ENCODE measurements around the gene POLA2.
A peak's percentile ranks its signal among the peaks of the same experiment; 100 is the strongest.
"Not testable (repeated sequence)": the region's sequence is repeated elsewhere in the genome, so short reads cannot be mapped to it uniquely, and the experiment has no call there.

The POLA2 gene

GRCh38 chr11:65262381-65262680 is 569 bp downstream of the POLA2 start:
- Histone ChIP-seq H3K4ac (ENCODE audit: low read depth, low read length) (peak overlapping the region; percentile 80), H2AFZ (ENCODE audit: insufficient read depth, low read length, poor library complexity) (no peak overlapping the region), H3K27ac (ENCODE audit: low read depth, low read length) (peak overlapping the region; percentile 18), H2BK5ac (ENCODE audit: low read depth, low read length, poor library complexity) (no peak overlapping the region), H4K91ac (ENCODE audit: low read depth, low read length) (peak overlapping the region; percentile 64), H3K4me1 (ENCODE audit: control insufficient read depth in 1 of 2, insufficient read depth in 2 of 2, low read length in 2 of 2) (peaks cover 0 to 5% of the 10 kb centered on the region in 2 experiments), H3K18ac (ENCODE audit: low read length) (peak overlapping the region; percentile 24), H4K8ac (ENCODE audit: low read depth, low read length) (peak overlapping the region; percentile 77), H3K4me2 (ENCODE audit: low read length) (peak overlapping the region; percentile 89), H4K12ac (ENCODE audit: low read depth, low read length) (no peak overlapping the region), H3K9ac (ENCODE audit: low read length) (peak overlapping the region; percentile 97), H2AK5ac (ENCODE audit: low read length) (no peak overlapping the region), H3K36me3 (ENCODE audit: control insufficient read depth in 1 of 2, insufficient read depth in 2 of 2, low read length in 2 of 2) (peaks cover 4 to 10% of the 10 kb centered on the region in 2 experiments), H2BK12ac (ENCODE audit: low read length) (no peak overlapping the region), H3K4me3 (ENCODE audit: low read depth, low read length) (peak overlapping the region; percentile 85), H3K27me3 (ENCODE audit: insufficient read depth, low read length) (no peaks in the 10 kb centered on the region), H2BK120ac (ENCODE audit: insufficient read depth, low read length, poor library complexity) (no peak overlapping the region), H3K14ac (ENCODE audit: low read length) (peak overlapping the region; percentile 32), H3K23ac (ENCODE audit: low read length) (no peak overlapping the region), H3K79me2 (ENCODE audit: control insufficient read depth, insufficient read depth, low read length, poor library complexity) (peaks cover 8% of the 10 kb centered on the region), H3K9me3 (ENCODE audit: insufficient read depth, low read depth, low read length) (no peaks in the 10 kb centered on the region), H3K79me1 (ENCODE audit: low read length) (peaks cover 9% of the 10 kb centered on the region)
- no CpG with 5 or more reads among the region's 16 CpGs for WGBS (ENCODE audit: extremely low coverage, insufficient coverage, insufficient read length)
- no peak for DNase-seq

DNA sequence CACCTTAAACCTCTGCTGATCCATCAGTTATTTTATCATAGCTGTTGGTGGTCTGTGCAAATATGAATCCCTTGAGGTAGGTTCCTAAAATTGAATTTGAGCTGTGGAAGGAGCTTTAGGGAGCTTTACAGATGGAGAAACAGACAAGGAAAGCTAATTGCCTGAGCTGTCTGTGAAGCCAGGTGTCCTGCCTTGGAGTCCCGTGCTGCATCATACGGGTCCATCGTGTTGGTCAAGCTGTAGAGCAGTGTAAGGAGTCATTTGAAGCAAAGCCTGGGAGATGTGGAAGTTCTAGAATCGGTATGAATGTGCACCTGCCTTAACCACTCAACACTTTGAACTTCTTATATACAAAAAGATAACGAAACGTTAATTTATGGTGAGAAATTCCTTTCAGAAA is 1.0 kb downstream of the POLA2 start:
- H3K79me2 ChIP-seq (ENCODE audit: control insufficient read depth, insufficient read depth, low read length, poor library complexity) = peaks cover 8% of the 10 kb centered on the region
- no peak overlapping the region for H3K14ac ChIP-seq (ENCODE audit: low read length)
- H3K18ac ChIP-seq (ENCODE audit: low read length) = no peak overlapping the region
- H3K4me1 ChIP-seq (ENCODE audit: control insufficient read depth in 1 of 2, insufficient read depth in 2 of 2, low read length in 2 of 2) = peaks cover 0 to 5% of the 10 kb centered on the region in 2 experiments
- H2BK12ac ChIP-seq (ENCODE audit: low read length) = no peak overlapping the region
- no peaks in the 10 kb centered on the region for H3K27me3 ChIP-seq (ENCODE audit: insufficient read depth, low read length)
- no CpG with 5 or more reads among the region's 6 CpGs for WGBS (ENCODE audit: extremely low coverage, insufficient coverage, insufficient read length)
- H3K4me3 ChIP-seq (ENCODE audit: low read depth, low read length) = no peak overlapping the region
- no peak overlapping the region for H2AK5ac ChIP-seq (ENCODE audit: low read length)
- H3K9ac ChIP-seq (ENCODE audit: low read length) = no peak overlapping the region
- peaks cover 8 to 12% of the 10 kb centered on the region in 2 experiments for H3K36me3 ChIP-seq (ENCODE audit: control insufficient read depth in 1 of 2, insufficient read depth in 2 of 2, low read length in 2 of 2)
- no peak overlapping the region for H2BK5ac ChIP-seq (ENCODE audit: low read depth, low read length, poor library complexity)
- H3K23ac ChIP-seq (ENCODE audit: low read length) = no peak overlapping the region
- H3K9me3 ChIP-seq (ENCODE audit: insufficient read depth, low read depth, low read length) = no peaks in the 10 kb centered on the region
- H2BK120ac ChIP-seq (ENCODE audit: insufficient read depth, low read length, poor library complexity) = no peak overlapping the region
- H3K4ac ChIP-seq (ENCODE audit: low read depth, low read length) = peak overlapping the region; percentile 80
- H4K12ac ChIP-seq (ENCODE audit: low read depth, low read length) = no peak overlapping the region
- DNase-seq = no peak
- no peak overlapping the region for H4K8ac ChIP-seq (ENCODE audit: low read depth, low read length)
- peak overlapping the region; percentile 89 for H3K4me2 ChIP-seq (ENCODE audit: low read length)
- H3K27ac ChIP-seq (ENCODE audit: low read depth, low read length) = no peak overlapping the region
- H3K79me1 ChIP-seq (ENCODE audit: low read length) = peaks cover 9% of the 10 kb centered on the region
- H4K91ac ChIP-seq (ENCODE audit: low read depth, low read length) = no peak overlapping the region
- no peak overlapping the region for H2AFZ ChIP-seq (ENCODE audit: insufficient read depth, low read length, poor library complexity)

DNA sequence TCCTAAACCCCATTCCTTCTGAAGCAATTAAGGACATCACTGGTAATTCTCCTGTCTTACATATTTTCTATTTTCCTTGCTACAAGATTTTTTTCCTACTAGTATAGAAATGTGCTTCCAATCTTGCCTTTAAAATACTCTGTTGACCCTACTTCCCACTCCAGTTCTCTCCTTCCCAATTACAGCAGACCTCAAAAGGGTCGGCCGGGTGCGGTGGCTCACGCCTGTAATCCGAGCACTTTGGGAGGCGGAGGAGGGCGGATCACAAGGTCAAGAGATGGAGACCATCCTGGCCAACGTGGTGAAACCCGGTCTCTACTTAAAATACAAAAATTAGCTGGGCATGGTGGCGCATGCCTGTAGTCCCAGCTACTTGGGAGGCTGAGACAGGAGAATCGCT is 3.0 kb downstream of the POLA2 start:
- H2AK5ac ChIP-seq (ENCODE audit: low read length); H2AFZ ChIP-seq (ENCODE audit: insufficient read depth, low read length, poor library complexity); H3K4ac ChIP-seq (ENCODE audit: low read depth, low read length); H4K91ac ChIP-seq (ENCODE audit: low read depth, low read length); H3K27me3 ChIP-seq (ENCODE audit: insufficient read depth, low read length); H3K9ac ChIP-seq (ENCODE audit: low read length); H3K79me1 ChIP-seq (ENCODE audit: low read length); H3K9me3 ChIP-seq (ENCODE audit: insufficient read depth, low read depth, low read length); H3K4me1 ChIP-seq (ENCODE audit: control insufficient read depth in 1 of 2, insufficient read depth in 2 of 2, low read length in 2 of 2); H3K4me3 ChIP-seq (ENCODE audit: low read depth, low read length); DNase-seq; H3K79me2 ChIP-seq (ENCODE audit: control insufficient read depth, insufficient read depth, low read length, poor library complexity); H4K12ac ChIP-seq (ENCODE audit: low read depth, low read length); H4K8ac ChIP-seq (ENCODE audit: low read depth, low read length); H3K18ac ChIP-seq (ENCODE audit: low read length); H3K14ac ChIP-seq (ENCODE audit: low read length); H2BK12ac ChIP-seq (ENCODE audit: low read length); H3K4me2 ChIP-seq (ENCODE audit: low read length); H3K27ac ChIP-seq (ENCODE audit: low read depth, low read length); H2BK5ac ChIP-seq (ENCODE audit: low read depth, low read length, poor library complexity); H3K23ac ChIP-seq (ENCODE audit: low read length); H2BK120ac ChIP-seq (ENCODE audit: insufficient read depth, low read length, poor library complexity): not testable (repeated sequence)
- peaks cover 9 to 18% of the 10 kb centered on the region in 2 experiments for H3K36me3 ChIP-seq (ENCODE audit: control insufficient read depth in 1 of 2, insufficient read depth in 2 of 2, low read length in 2 of 2)
- no CpG with 5 or more reads among the region's 11 CpGs for WGBS (ENCODE audit: extremely low coverage, insufficient coverage, insufficient read length)

DNA sequence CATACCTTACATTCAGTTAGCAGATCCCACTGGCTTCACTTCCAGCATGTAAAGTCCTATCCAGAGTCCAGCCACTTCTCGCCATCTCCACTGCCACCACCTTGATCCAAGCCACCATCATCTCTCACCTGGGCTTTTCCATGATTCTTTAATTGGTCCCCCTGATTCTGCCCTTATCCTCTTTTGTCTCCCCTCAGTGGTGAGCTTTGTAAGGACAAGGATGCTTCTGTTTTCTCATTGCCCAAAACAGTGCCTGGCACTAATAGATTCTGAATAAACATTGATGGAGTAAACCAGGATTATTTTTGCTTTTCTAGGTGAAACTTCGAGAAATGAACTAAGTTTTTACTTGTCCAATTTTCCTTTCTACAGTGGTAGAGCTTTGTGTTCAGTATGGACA is 4.4 kb downstream of the POLA2 start:
- Histone ChIP-seq H4K8ac (ENCODE audit: low read depth, low read length) (no peak overlapping the region), H3K23ac (ENCODE audit: low read length) (no peak overlapping the region), H3K18ac (ENCODE audit: low read length) (no peak overlapping the region), H4K91ac (ENCODE audit: low read depth, low read length) (no peak overlapping the region), H2BK12ac (ENCODE audit: low read length) (no peak overlapping the region), H3K9ac (ENCODE audit: low read length) (no peak overlapping the region), H3K4me1 (ENCODE audit: control insufficient read depth in 1 of 2, insufficient read depth in 2 of 2, low read length in 2 of 2) (peaks cover 0 to 5% of the 10 kb centered on the region in 2 experiments), H3K27ac (ENCODE audit: low read depth, low read length) (no peak overlapping the region), H3K9me3 (ENCODE audit: insufficient read depth, low read depth, low read length) (no peaks in the 10 kb centered on the region), H3K4me3 (ENCODE audit: low read depth, low read length) (no peak overlapping the region), H3K79me2 (ENCODE audit: control insufficient read depth, insufficient read depth, low read length, poor library complexity) (peaks cover 8% of the 10 kb centered on the region), H2AFZ (ENCODE audit: insufficient read depth, low read length, poor library complexity) (no peak overlapping the region), H3K14ac (ENCODE audit: low read length) (no peak overlapping the region), H2BK120ac (ENCODE audit: insufficient read depth, low read length, poor library complexity) (no peak overlapping the region), H2AK5ac (ENCODE audit: low read length) (no peak overlapping the region), H3K4me2 (ENCODE audit: low read length) (no peak overlapping the region), H4K12ac (ENCODE audit: low read depth, low read length) (no peak overlapping the region), H3K4ac (ENCODE audit: low read depth, low read length) (no peak overlapping the region), H3K36me3 (ENCODE audit: control insufficient read depth in 1 of 2, insufficient read depth in 2 of 2, low read length in 2 of 2) (peaks cover 17 to 28% of the 10 kb centered on the region in 2 experiments), H3K27me3 (ENCODE audit: insufficient read depth, low read length) (no peaks in the 10 kb centered on the region), H2BK5ac (ENCODE audit: low read depth, low read length, poor library complexity) (no peak overlapping the region), H3K79me1 (ENCODE audit: low read length) (peaks cover 9% of the 10 kb centered on the region)
- no peak for DNase-seq
- no CpG with 5 or more reads among the region's 2 CpGs for WGBS (ENCODE audit: extremely low coverage, insufficient coverage, insufficient read length)
